ENCODE data around the gene UTS2.

- TF ChIP-seq, protein P1, sequence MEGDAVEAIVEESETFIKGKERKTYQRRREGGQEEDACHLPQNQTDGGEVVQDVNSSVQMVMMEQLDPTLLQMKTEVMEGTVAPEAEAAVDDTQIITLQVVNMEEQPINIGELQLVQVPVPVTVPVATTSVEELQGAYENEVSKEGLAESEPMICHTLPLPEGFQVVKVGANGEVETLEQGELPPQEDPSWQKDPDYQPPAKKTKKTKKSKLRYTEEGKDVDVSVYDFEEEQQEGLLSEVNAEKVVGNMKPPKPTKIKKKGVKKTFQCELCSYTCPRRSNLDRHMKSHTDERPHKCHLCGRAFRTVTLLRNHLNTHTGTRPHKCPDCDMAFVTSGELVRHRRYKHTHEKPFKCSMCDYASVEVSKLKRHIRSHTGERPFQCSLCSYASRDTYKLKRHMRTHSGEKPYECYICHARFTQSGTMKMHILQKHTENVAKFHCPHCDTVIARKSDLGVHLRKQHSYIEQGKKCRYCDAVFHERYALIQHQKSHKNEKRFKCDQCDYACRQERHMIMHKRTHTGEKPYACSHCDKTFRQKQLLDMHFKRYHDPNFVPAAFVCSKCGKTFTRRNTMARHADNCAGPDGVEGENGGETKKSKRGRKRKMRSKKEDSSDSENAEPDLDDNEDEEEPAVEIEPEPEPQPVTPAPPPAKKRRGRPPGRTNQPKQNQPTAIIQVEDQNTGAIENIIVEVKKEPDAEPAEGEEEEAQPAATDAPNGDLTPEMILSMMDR (conservative IDR thresholded peaks at IDR 0.05 in 1 of 2, IDR thresholded peaks at IDR 0.05 in 1 of 2; ENCODE audit: extremely low read depth in 1 of 2, insufficient read depth in 1 of 2, low read depth in 1 of 2, low read length in 2 of 2): no peak
- TF ChIP-seq EZH2 (IDR thresholded peaks at IDR 0.05; ENCODE audit: borderline replicate concordance, low read length): no peak
These were observed 25.5 kb downstream of the UTS2 start for GRCh38 chr1:7827126-7827955.

Data from mammary epithelial cell (primary cell).